ENCODE data around the gene COL6A3.
"Not testable (repeated sequence)": the region's sequence is repeated elsewhere in the genome, so short reads cannot be mapped to it uniquely, and the experiment has no call there.

Gene COL6A3

GRCh38 chr2:237315170-237315828, 98.7 kb downstream of the COL6A3 start:
- DNase-seq (ENCODE audit: low read depth): peak; percentile 92

GRCh38 chr2:237314681-237315080, 99.3 kb downstream of the COL6A3 start:
- no peak for DNase-seq (ENCODE audit: low read depth)

GRCh38 chr2:237314198-237314597, 99.8 kb downstream of the COL6A3 start:
- DNase-seq (ENCODE audit: low read depth): no peak

- DNase-seq (ENCODE audit: low read depth): no peak
Observed at GRCh38 chr2:237312021-237312755, 101.8 kb downstream of the COL6A3 start.

GRCh38 chr2:237310515-237311114, 103.3 kb downstream of the COL6A3 start:
- DNase-seq (ENCODE audit: low read depth): no peak

GRCh38 chr2:237309416-237309815, 104.5 kb downstream of the COL6A3 start:
- DNase-seq (ENCODE audit: low read depth): no peak

- no peak for DNase-seq (ENCODE audit: low read depth)
Observed at GRCh38 chr2:237309011-237309410, 105.0 kb downstream of the COL6A3 start.

- no peak for DNase-seq (ENCODE audit: low read depth)
Observed at GRCh38 chr2:237307474-237307873, 106.5 kb downstream of the COL6A3 start.

- no peak for DNase-seq (ENCODE audit: low read depth)
Observed at GRCh38 chr2:237306787-237307170, 107.2 kb downstream of the COL6A3 start.

- no peak for DNase-seq (ENCODE audit: low read depth)
Observed at GRCh38 chr2:237306083-237306786, 107.7 kb downstream of the COL6A3 start.

GRCh38 chr2:237305579-237305978, 108.4 kb downstream of the COL6A3 start:
- no peak for DNase-seq (ENCODE audit: low read depth)

GRCh38 chr2:237304763-237305514, 109.0 kb downstream of the COL6A3 start:
- peak; percentile 80 for DNase-seq (ENCODE audit: low read depth)

- DNase-seq (ENCODE audit: low read depth): not testable (repeated sequence)
Observed at GRCh38 chr2:237303244-237303643, 110.7 kb downstream of the COL6A3 start.

GRCh38 chr2:237301595-237301994, 112.4 kb downstream of the COL6A3 start:
- no peak for DNase-seq (ENCODE audit: low read depth)

- DNase-seq (ENCODE audit: low read depth): no peak
Observed at GRCh38 chr2:237300739-237301138, 113.2 kb downstream of the COL6A3 start.

- peak; percentile 96 for DNase-seq (ENCODE audit: low read depth)
Observed at GRCh38 chr2:237299906-237300305, 114.1 kb downstream of the COL6A3 start.

- DNase-seq (ENCODE audit: low read depth): no peak
Observed at GRCh38 chr2:237298151-237299118, 115.5 kb downstream of the COL6A3 start.

- DNase-seq (ENCODE audit: low read depth): no peak
Observed at GRCh38 chr2:237297421-237298150, 116.4 kb downstream of the COL6A3 start.

GRCh38 chr2:237296756-237297155, 117.2 kb downstream of the COL6A3 start:
- DNase-seq (ENCODE audit: low read depth): peak; percentile 85

- no peak for DNase-seq (ENCODE audit: low read depth)
Observed at GRCh38 chr2:237295889-237296480, 118.0 kb downstream of the COL6A3 start.

Measured in stromal cell of bone marrow (primary cell).